ENCODE results near the gene RNFT2. TPM values are rescaled to one million over a fixed set of nuclear protein-coding genes. Genes with fewer than 3 reads are reported as not detected.

The RNFT2 gene
- total RNA-seq (1 to 10 TPM in 7 of 10 donors, under 1 TPM in 3; 0.53 to 2.2 (median 1.6) TPM), polyA plus RNA-seq (1 to 10 TPM in 1 of 2 donors, under 1 TPM in 1; 0.46 to 2.0 TPM)
- long read RNA-seq, donor 1: 0 reads
- long read RNA-seq, donor 2, partial matches to known transcripts: 0 of 1 reads
- long read RNA-seq, donor 2, other reads (novel, unspliced or antisense): 1 of 1 reads
- long read RNA-seq, donor 3, partial matches to known transcripts: 2 of 2 reads
- long read RNA-seq, donor 3, other reads (novel, unspliced or antisense): 0 of 2 reads

GRCh38 chr12:116737774-116738657, at the start of gene RNFT2, which contains the start of gene SPRING1:
TSS of gene RNFT2 (plus strand) at chr12:116738315. CDS start at chr12:116740498, 2,183 bp downstream.
TSS of gene SPRING1 (minus strand) at chr12:116738069. CDS start at chr12:116737900, 169 bp downstream.
- peaks cover 4 to 20% (median 15%) of the 10 kb centered on the region in 9 donors for H3K4me1 ChIP-seq
- ATAC-seq: peak; percentile 99 to 100 (median 100)
- WGBS, 2 donors: 0 to 1% methylated on average over 58 to 80 of the region's 80 CpGs

GRCh38 chr12:116689521-116689920, 48.6 kb upstream of the RNFT2 start:
- no peak for TF ChIP-seq CTCF (IDR thresholded peaks at IDR 0.05)
- Histone ChIP-seq H3K9me3 (no peaks in the 10 kb centered on the region), H3K36me3 (no peaks in the 10 kb centered on the region), H3K4me1 (peaks cover 5 to 27% (median 17%) of the 10 kb centered on the region in 9 donors), H3K27me3 (peaks cover 0 to 40% (median 33%) of the 10 kb centered on the region in 7 donors), H3K27ac (no peak overlapping the region), H3K4me3 (no peak overlapping the region)
- DNase-seq (no peak), ATAC-seq (no peak)
- 67 to 70% methylated on average over 5 of the region's 5 CpGs for WGBS, 2 donors
- intact Hi-C loops (cut with DNase I): loop anchor here in 2 of 10 donors (10.0 kb wide), 3 partner anchors 155 to 695 kb away; partner anchors contain the start of gene MED13L (in 1 of the 2)

More at GRCh38 chr12:116737774-116738657, at the start of gene RNFT2, which contains the start of gene SPRING1:
- DNase-seq: peak; percentile 98 to 100
- Histone ChIP-seq H3K4me3 (peak within 1 kb of the TSS; percentile 65 to 97 (median 87)), H3K27ac (peak within 1 kb of the TSS in 9 of 10 donors; percentile 61 to 89 (median 84)), H3K27me3 (no peaks in the 10 kb centered on the region), H3K9me3 (no peaks in the 10 kb centered on the region), H3K36me3 (peaks cover 0 to 25% (median 0%) of the 10 kb centered on the region in 9 donors)
- intact Hi-C loops (cut with DNase I): loop anchor here in 6 of 10 donors (2.0 to 10.0 kb wide), 5 partner anchors 77 to 177 kb away; partner anchors contain the start of gene FBXW8 (in 1 of the 6)
- TF ChIP-seq CTCF (IDR thresholded peaks at IDR 0.05): peak in 1 of 9 donors; percentile 34

GRCh38 chr12:116689979-116690744, 48.0 kb upstream of the RNFT2 start:
- DNase-seq: no peak
- WGBS, 2 donors: 43 to 52% methylated on average over 8 of the region's 8 CpGs
- peaks cover 0 to 43% (median 33%) of the 10 kb centered on the region in 7 donors for H3K27me3 ChIP-seq
- no peaks in the 10 kb centered on the region for H3K36me3 ChIP-seq
- no peak for ATAC-seq
- H3K27ac ChIP-seq: no peak overlapping the region
- H3K4me1 ChIP-seq: peaks cover 5 to 33% (median 24%) of the 10 kb centered on the region in 9 donors
- H3K4me3 ChIP-seq: no peak overlapping the region
- no peak for TF ChIP-seq CTCF (IDR thresholded peaks at IDR 0.05)
- H3K9me3 ChIP-seq: no peaks in the 10 kb centered on the region
- intact Hi-C loops (cut with DNase I): loop anchor here in 4 of 10 donors (5.0 to 10.0 kb wide), 9 partner anchors 75 to 695 kb away; partner anchors contain the start of gene MED13L (in 2 of the 4)

All from heart right ventricle (tissue), 16 donors.